GM12864 (cell line): ENCODE data around the gene RPS6KA5.
"Not testable (repeated sequence)": the region's sequence is repeated elsewhere in the genome, so short reads cannot be mapped to it uniquely, and the experiment has no call there.

Experiments used
- DNase-seq: peaks from one replicate; pipeline ENCODE4 v3.0.0-alpha.2; 2011; ENCODE audit warnings: low read depth
- H3K4me3 ChIP-seq: 2 replicates; pipeline ENCODE4 v1.5.1; 2011; ENCODE audit warnings: mild to moderate bottlenecking, low read depth, low read length, control low read depth
- CTCF ChIP-seq: IDR thresholded peaks from 2 replicates; pipeline ENCODE4 v1.5.1; 2011; ENCODE audit warnings: low read depth, mild to moderate bottlenecking, moderate library complexity, low read length, control low read depth, inconsistent platforms; ENCODE audit errors: missing control alignments

The RPS6KA5 gene

GRCh38 chr14:90839024-90839888 lies 221.2 kb downstream of the RPS6KA5 start:
- DNase-seq: no peak
- no peak for TF ChIP-seq CTCF
- H3K4me3 ChIP-seq: no peak overlapping the region

- not testable (repeated sequence) for DNase-seq, H3K4me3 ChIP-seq
These were observed 221.9 kb downstream of the RPS6KA5 start for GRCh38 chr14:90838531-90838930.

- DNase-seq: no peak
- H3K4me3 ChIP-seq: no peak overlapping the region
These were observed 223.1 kb downstream of the RPS6KA5 start for GRCh38 chr14:90837355-90837754.

GRCh38 chr14:90836692-90837063 lies 223.8 kb downstream of the RPS6KA5 start:
- DNase-seq: no peak
- TF ChIP-seq CTCF: no peak
- no peak overlapping the region for H3K4me3 ChIP-seq

More at GRCh38 chr14:90837355-90837754, 223.1 kb downstream of the RPS6KA5 start:
- TF ChIP-seq CTCF: no peak

GRCh38 chr14:90831821-90832220 lies 228.6 kb downstream of the RPS6KA5 start:
- TF ChIP-seq CTCF: no peak
- no peak overlapping the region for H3K4me3 ChIP-seq
- no peak for DNase-seq

- DNase-seq: no peak
- no peak overlapping the region for H3K4me3 ChIP-seq
- no peak for TF ChIP-seq CTCF
These were observed 229.3 kb downstream of the RPS6KA5 start for GRCh38 chr14:90830931-90831701.

- H3K4me3 ChIP-seq: no peak overlapping the region
- no peak for TF ChIP-seq CTCF
- DNase-seq: no peak
These were observed 230.8 kb downstream of the RPS6KA5 start for GRCh38 chr14:90829677-90830076.
